ENCODE results near the gene BHLHE23. TPM values are rescaled to one million over a fixed set of nuclear protein-coding genes. Genes with fewer than 3 reads are reported as not detected.

BHLHE23 gene
- total RNA-seq, 3 donors from 2014 or later, result not detected

DNA sequence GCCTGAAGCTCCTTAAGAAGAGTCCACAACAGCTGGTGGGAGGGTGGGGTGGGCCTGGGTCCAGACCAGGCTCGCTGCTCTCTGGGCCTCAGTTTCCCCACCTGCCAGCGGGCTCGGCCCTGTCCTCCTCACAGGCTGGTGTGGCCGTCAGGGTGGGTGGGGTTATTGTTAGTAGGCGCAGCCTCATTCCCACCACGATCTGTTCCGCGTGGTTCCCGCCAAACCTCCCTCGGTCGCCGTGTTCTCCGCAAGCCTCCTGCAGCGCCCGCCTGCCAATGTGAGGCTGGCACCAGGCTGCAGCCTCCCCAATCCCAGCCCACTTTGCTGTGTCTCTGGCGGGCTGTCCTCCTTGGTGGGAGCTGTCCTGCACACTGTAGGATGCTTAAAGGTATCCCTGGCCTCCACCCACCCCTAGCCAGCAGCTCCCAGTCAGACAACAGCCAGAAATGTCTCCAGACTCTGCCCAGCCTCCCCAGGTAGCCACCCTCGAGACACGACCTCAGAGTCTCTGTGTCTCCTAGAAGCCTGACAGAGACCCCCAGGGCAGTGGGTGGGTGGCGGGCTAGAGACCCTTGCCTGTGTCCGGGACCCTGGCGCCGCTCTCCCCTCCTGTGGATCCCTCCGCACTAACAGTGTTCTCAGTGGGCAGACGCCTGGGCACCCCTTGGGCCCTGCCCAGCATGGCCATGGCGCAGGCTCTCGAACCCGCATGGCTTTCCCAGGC, 39.0 kb downstream of the BHLHE23 start:
- intact Hi-C loops (cut with DNase I; ENCODE audit: low total_unique reads), result no loop called here
- DNase-seq (ENCODE audit: low spot score in 2 of 2), result no peak

DNA sequence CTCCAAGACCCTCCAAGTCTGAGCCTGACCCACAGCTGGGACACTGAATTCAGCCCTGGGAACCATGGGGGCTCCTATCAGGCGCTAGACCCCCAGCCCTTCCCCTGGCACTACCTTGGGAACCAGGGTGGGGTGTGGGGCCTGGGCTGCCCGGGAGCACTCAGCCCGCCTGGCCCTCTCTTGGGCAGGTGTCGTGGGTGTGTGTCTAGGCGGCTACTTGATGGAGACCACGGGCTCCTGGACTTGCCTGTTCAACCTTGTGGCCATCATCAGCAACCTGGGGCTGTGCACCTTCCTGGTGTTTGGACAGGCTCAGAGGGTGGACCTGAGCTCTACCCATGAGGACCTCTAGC, 39.6 kb downstream of the BHLHE23 start:
- Histone ChIP-seq H3K9me3 (no peaks in the 10 kb centered on the region), H3K36me3 (no peaks in the 10 kb centered on the region), H3K27ac (no peak overlapping the region), H3K4me3 (no peak overlapping the region), H3K27me3 (peaks cover 0 to 5% of the 10 kb centered on the region in 2 donors), H3K4me1 (no peaks in the 10 kb centered on the region)
- DNase-seq (ENCODE audit: low spot score in 2 of 2), result no peak
- TF ChIP-seq, protein P1, sequence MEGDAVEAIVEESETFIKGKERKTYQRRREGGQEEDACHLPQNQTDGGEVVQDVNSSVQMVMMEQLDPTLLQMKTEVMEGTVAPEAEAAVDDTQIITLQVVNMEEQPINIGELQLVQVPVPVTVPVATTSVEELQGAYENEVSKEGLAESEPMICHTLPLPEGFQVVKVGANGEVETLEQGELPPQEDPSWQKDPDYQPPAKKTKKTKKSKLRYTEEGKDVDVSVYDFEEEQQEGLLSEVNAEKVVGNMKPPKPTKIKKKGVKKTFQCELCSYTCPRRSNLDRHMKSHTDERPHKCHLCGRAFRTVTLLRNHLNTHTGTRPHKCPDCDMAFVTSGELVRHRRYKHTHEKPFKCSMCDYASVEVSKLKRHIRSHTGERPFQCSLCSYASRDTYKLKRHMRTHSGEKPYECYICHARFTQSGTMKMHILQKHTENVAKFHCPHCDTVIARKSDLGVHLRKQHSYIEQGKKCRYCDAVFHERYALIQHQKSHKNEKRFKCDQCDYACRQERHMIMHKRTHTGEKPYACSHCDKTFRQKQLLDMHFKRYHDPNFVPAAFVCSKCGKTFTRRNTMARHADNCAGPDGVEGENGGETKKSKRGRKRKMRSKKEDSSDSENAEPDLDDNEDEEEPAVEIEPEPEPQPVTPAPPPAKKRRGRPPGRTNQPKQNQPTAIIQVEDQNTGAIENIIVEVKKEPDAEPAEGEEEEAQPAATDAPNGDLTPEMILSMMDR (IDR thresholded peaks at IDR 0.05), result no peak
- no peak for TF ChIP-seq POLR2A (IDR thresholded peaks at IDR 0.05)
- no peak for TF ChIP-seq POLR2AphosphoS5 (IDR thresholded peaks at IDR 0.05)
- intact Hi-C loops (cut with DNase I; ENCODE audit: low total_unique reads), result no loop called here

More for the DNA sequence above, 39.0 kb downstream of the BHLHE23 start:
- H3K9me3 ChIP-seq, result no peaks in the 10 kb centered on the region
- H3K36me3 ChIP-seq, result no peaks in the 10 kb centered on the region
- peaks cover 0 to 3% of the 10 kb centered on the region in 2 donors for H3K4me1 ChIP-seq
- peaks cover 0 to 9% of the 10 kb centered on the region in 2 donors for H3K27me3 ChIP-seq
- TF ChIP-seq POLR2A (IDR thresholded peaks at IDR 0.05), result no peak
- TF ChIP-seq, protein P1 (IDR thresholded peaks at IDR 0.05), result no peak
- TF ChIP-seq POLR2AphosphoS5 (IDR thresholded peaks at IDR 0.05), result no peak
- no peak overlapping the region for H3K4me3 ChIP-seq
- no peak overlapping the region for H3K27ac ChIP-seq

DNA sequence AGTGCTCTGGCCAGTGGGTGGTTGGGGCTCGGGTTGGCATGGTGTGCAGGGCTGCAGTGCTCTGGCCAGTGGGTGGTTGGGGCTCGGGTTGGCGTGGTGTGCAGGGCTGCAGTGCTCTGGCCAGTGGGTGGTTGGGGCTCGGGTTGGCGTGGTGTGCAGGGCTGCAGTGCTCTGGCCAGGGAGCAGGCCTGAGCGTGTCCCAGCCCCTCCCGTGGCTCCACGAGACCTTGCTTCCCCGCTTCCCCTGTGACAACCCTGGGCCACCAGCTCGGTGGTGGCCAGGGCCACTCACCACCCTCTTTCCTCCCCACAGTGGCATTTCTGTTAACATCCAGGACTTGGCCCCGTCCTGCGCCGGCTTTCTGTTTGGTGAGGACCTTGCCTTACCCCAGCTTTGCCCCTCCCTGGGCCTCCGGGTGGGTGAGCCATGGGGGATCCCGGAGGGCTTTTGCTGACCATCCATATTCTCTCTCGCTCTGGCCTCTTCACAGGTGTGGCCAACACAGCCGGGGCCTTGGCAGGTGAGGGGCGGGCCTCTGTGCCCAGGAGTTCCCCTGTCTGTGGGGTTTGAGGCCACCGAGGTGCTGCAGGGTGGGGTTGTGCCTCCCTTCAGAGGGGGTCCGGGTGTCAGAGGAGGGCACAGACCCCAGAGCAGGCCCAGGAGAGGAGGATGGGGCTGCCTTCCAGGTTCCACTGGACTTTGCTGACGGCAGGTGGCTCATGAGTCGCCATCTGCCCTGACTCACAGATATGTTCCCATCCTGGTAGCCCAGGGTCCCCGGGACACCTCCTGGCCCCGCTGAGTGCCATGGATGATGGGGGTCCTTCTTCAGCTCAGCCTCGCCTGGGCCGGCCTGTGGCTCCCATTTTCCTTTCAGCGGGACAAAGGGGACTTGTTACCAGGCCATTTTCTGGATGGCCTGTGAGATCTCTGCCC, 40.3 kb downstream of the BHLHE23 start:
- intact Hi-C loops (cut with DNase I; ENCODE audit: low total_unique reads), result no loop called here
- Histone ChIP-seq H3K9me3 (no peaks in the 10 kb centered on the region), H3K36me3 (no peaks in the 10 kb centered on the region), H3K4me1 (no peaks in the 10 kb centered on the region), H3K27ac (no peak overlapping the region), H3K4me3 (no peak overlapping the region), H3K27me3 (peaks cover 0 to 5% of the 10 kb centered on the region in 2 donors)
- TF ChIP-seq POLR2A (IDR thresholded peaks at IDR 0.05) (no peak), POLR2AphosphoS5 (IDR thresholded peaks at IDR 0.05) (no peak)
- TF ChIP-seq, protein P1 (IDR thresholded peaks at IDR 0.05), result no peak
- DNase-seq (ENCODE audit: low spot score in 2 of 2), result no peak

DNA sequence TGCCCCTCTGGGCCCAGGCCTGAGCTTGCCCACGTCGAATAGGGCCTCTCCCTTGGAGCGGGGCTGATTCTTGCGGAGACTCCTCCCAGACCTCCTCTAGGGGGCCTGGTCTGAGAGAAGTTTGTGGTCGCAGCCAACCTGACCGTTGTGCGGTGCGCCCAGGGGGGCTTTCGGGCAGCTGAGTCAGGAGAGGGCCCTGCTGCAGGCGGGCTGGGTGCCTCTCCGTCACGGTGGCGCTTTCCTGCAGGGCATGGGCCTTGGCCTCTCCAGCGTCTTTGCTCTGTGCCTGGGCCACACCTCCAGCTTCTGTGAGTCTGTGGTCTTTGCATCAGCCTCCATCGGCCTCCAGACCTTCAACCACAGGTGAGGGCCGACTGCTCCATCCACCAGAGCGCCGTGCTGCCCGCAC, 41.4 kb downstream of the BHLHE23 start:
- Histone ChIP-seq H3K27me3 (peaks cover 0 to 4% of the 10 kb centered on the region in 2 donors), H3K9me3 (no peaks in the 10 kb centered on the region), H3K36me3 (no peaks in the 10 kb centered on the region), H3K4me1 (no peaks in the 10 kb centered on the region), H3K27ac (no peak overlapping the region), H3K4me3 (no peak overlapping the region)
- TF ChIP-seq POLR2AphosphoS5 (IDR thresholded peaks at IDR 0.05), result no peak
- no peak for TF ChIP-seq POLR2A (IDR thresholded peaks at IDR 0.05)
- TF ChIP-seq, protein P1 (IDR thresholded peaks at IDR 0.05), result no peak
- intact Hi-C loops (cut with DNase I; ENCODE audit: low total_unique reads), result no loop called here
- DNase-seq (ENCODE audit: low spot score in 2 of 2), result no peak

DNA sequence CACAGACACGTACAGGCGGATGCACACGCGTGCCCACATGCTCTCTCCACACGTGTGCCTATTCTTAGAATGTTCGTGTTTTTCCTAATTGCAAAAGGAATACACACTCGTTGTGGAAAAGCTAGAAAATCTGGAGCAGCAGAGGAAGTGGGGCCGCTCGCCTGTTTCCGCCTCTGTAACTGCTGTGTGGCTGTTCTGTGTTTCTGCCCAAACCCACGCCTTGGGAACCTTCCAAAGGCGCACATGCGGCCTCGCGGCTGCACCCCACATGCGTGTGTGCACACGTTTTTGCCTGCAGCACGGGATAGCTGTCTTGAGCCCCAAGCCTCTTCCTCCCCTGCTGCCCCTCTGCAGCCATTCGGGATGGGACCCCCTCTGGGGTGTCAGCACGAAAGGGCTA, 42.1 kb downstream of the BHLHE23 start:
- no peaks in the 10 kb centered on the region for H3K4me1 ChIP-seq
- TF ChIP-seq POLR2A (IDR thresholded peaks at IDR 0.05), result no peak
- no peak for TF ChIP-seq POLR2AphosphoS5 (IDR thresholded peaks at IDR 0.05)
- TF ChIP-seq, protein P1 (IDR thresholded peaks at IDR 0.05), result no peak
- H3K9me3 ChIP-seq, result no peaks in the 10 kb centered on the region
- no peak overlapping the region for H3K27ac ChIP-seq
- DNase-seq (ENCODE audit: low spot score in 2 of 2), result no peak
- no peak overlapping the region for H3K4me3 ChIP-seq
- intact Hi-C loops (cut with DNase I; ENCODE audit: low total_unique reads), result no loop called here
- no peaks in the 10 kb centered on the region for H3K27me3 ChIP-seq
- H3K36me3 ChIP-seq, result no peaks in the 10 kb centered on the region
